Activated effector memory CD4-positive, alpha-beta T cell treated with Interleukin-2 at 50 U/mL for 16 hours (primary cell): ENCODE data around the gene TMEM132D.

Experiments
- DNase-seq: peaks from one replicate; pipeline ENCODE4 v3.0.0-alpha.2; 2020

Gene TMEM132D

GRCh38 chr12:129312048-129312447, 591.8 kb downstream of the TMEM132D start:
- no peak for DNase-seq

- DNase-seq, result no peak
Observed at GRCh38 chr12:129310346-129310745, 593.5 kb downstream of the TMEM132D start.

GRCh38 chr12:129305851-129306250, 598.0 kb downstream of the TMEM132D start:
- DNase-seq, result no peak

GRCh38 chr12:129304529-129304928, 599.3 kb downstream of the TMEM132D start:
- DNase-seq, result no peak

GRCh38 chr12:129300011-129300410, 603.8 kb downstream of the TMEM132D start:
- DNase-seq, result no peak

- no peak for DNase-seq
Observed at GRCh38 chr12:129298921-129299320, 604.9 kb downstream of the TMEM132D start.

- no peak for DNase-seq
Observed at GRCh38 chr12:129296671-129297070, 607.2 kb downstream of the TMEM132D start.

GRCh38 chr12:129294868-129295267, 609.0 kb downstream of the TMEM132D start:
- no peak for DNase-seq

GRCh38 chr12:129279771-129280170, 624.1 kb downstream of the TMEM132D start:
- no peak for DNase-seq

GRCh38 chr12:129276361-129277060, 627.3 kb downstream of the TMEM132D start:
- DNase-seq, result no peak

- DNase-seq, result no peak
Observed at GRCh38 chr12:129269756-129270495, 633.9 kb downstream of the TMEM132D start.

- no peak for DNase-seq
Observed at GRCh38 chr12:129258781-129259318, 645.0 kb downstream of the TMEM132D start.

- DNase-seq, result no peak
Observed at GRCh38 chr12:129257524-129257923, 646.3 kb downstream of the TMEM132D start.

GRCh38 chr12:129246630-129247029, 657.2 kb downstream of the TMEM132D start:
- DNase-seq, result no peak

- DNase-seq, result no peak
Observed at GRCh38 chr12:129245769-129246168, 658.1 kb downstream of the TMEM132D start.

GRCh38 chr12:129241852-129242251, 662.0 kb downstream of the TMEM132D start:
- DNase-seq, result no peak

- no peak for DNase-seq
Observed at GRCh38 chr12:129237881-129238280, 665.9 kb downstream of the TMEM132D start.

GRCh38 chr12:129234209-129234608, 669.6 kb downstream of the TMEM132D start:
- no peak for DNase-seq

- no peak for DNase-seq
Observed at GRCh38 chr12:129231491-129231890, 672.3 kb downstream of the TMEM132D start.

- no peak for DNase-seq
Observed at GRCh38 chr12:129230995-129231394, 672.8 kb downstream of the TMEM132D start.

GRCh38 chr12:129226851-129227250, 677.0 kb downstream of the TMEM132D start:
- DNase-seq, result no peak

GRCh38 chr12:129226005-129226404, 677.8 kb downstream of the TMEM132D start:
- DNase-seq, result no peak

GRCh38 chr12:129215556-129215955, 688.3 kb downstream of the TMEM132D start:
- DNase-seq, result no peak

GRCh38 chr12:129213551-129213950, 690.3 kb downstream of the TMEM132D start:
- no peak for DNase-seq
